SU-DHL-6 (cell line): ENCODE results near the gene ARHGEF37.

ENCODE experiments used
- H2AFZ ChIP-seq: fragments of 200-600 bp; sonication (generic); 2 replicates; pipeline ENCODE4 v1.6.1; 2014; ENCODE audit warnings: low read depth, mild to moderate bottlenecking, moderate library complexity, mixed read lengths, antibody characterized with exemption, low read length; ENCODE audit not compliant: severe bottlenecking
- H3F3A ChIP-seq: fragments of 200-600 bp; shearing (Covaris generic); 2 replicates; pipeline ENCODE4 v1.6.0; 2016; ENCODE audit warnings: antibody characterized with exemption, mild to moderate bottlenecking; ENCODE audit not compliant: insufficient read depth
- H3K27ac ChIP-seq: fragments of 200-600 bp; sonication (generic); 2 replicates; pipeline ENCODE4 v1.5.1; 2016; ENCODE audit warnings: low read depth, mild to moderate bottlenecking, low read length, moderate library complexity, mixed read lengths
- H3K27me3 ChIP-seq: fragments of 200-600 bp; sonication (generic), shearing (Covaris generic); 2 replicates; pipeline ENCODE4 v1.6.0; 2014; ENCODE audit warnings: mild to moderate bottlenecking, low read length
- H3K36me3 ChIP-seq: fragments of 200-600 bp; sonication (generic); 2 replicates; pipeline ENCODE4 v1.6.1; 2014; ENCODE audit warnings: mild to moderate bottlenecking, low read length, mixed read lengths
- H3K4me2 ChIP-seq: fragments of 300-600, 200-600 bp; shearing (Covaris generic), sonication (generic); 2 replicates; pipeline ENCODE4 v1.6.0; 2014; ENCODE audit warnings: low read length, low read depth, mild to moderate bottlenecking; ENCODE audit not compliant: poor library complexity, severe bottlenecking
- H3K4me3 ChIP-seq: fragments of 200-600 bp; sonication (generic); 2 replicates; pipeline ENCODE4 v1.5.1; 2014; ENCODE audit warnings: antibody characterized with exemption, low read length, mild to moderate bottlenecking, mixed read lengths; ENCODE audit not compliant: insufficient read depth, poor library complexity, severe bottlenecking
- H3K79me2 ChIP-seq: fragments of 200-600 bp; sonication (generic); 2 replicates; pipeline ENCODE4 v1.6.1; 2014; ENCODE audit warnings: mild to moderate bottlenecking, low read length, moderate library complexity; ENCODE audit not compliant: insufficient read depth
- H3K9ac ChIP-seq: fragments of 200-600 bp; sonication (generic); 2 replicates; pipeline ENCODE4 v1.7.0; 2014; ENCODE audit warnings: mild to moderate bottlenecking, low read length
- H3K9me2 ChIP-seq: fragments of 200-600 bp; sonication (generic); replicated peaks from 2 replicates; pipeline ENCODE4 v1.6.1; 2014; ENCODE audit warnings: low read length; ENCODE audit not compliant: insufficient read depth
- H3K9me3 ChIP-seq: fragments of 200-600 bp; sonication (generic); 2 replicates; pipeline ENCODE4 v1.6.1; 2014; ENCODE audit warnings: low read length, mixed read lengths; ENCODE audit not compliant: insufficient read depth
- H4K20me1 ChIP-seq: fragments of 200-600 bp; sonication (generic); 2 replicates; pipeline ENCODE4 v1.6.1; 2014; ENCODE audit warnings: low read depth, mild to moderate bottlenecking, antibody characterized with exemption, low read length, moderate library complexity, mixed read lengths
- CTCF ChIP-seq: fragments of 200-600 bp; sonication (generic); IDR thresholded peaks from one replicate; pipeline ENCODE4 v1.5.1; 2017; ENCODE audit warnings: antibody characterized with exemption, mild to moderate bottlenecking, low read length, moderate library complexity; ENCODE audit not compliant: insufficient read depth, poor library complexity, severe bottlenecking
- EZH2phosphoT487 ChIP-seq: fragments of 200-600 bp; sonication (generic), shearing (Covaris generic); conservative IDR thresholded peaks from 2 replicates; pipeline ENCODE4 v1.6.1; 2018; ENCODE audit warnings: mild to moderate bottlenecking, antibody characterized with exemption, low read length, moderate library complexity, mixed read lengths

ARHGEF37 gene

GRCh38 chr5:149576021-149576420, 5.3 kb upstream of the ARHGEF37 start:
- no peaks in the 10 kb centered on the region for H3K9me3 ChIP-seq
- no peaks in the 10 kb centered on the region for H4K20me1 ChIP-seq
- H3K4me3 ChIP-seq = no peak overlapping the region
- no peak overlapping the region for H3K4me2 ChIP-seq
- no peak overlapping the region for H3K27ac ChIP-seq
- no peak overlapping the region for H2AFZ ChIP-seq
- H3K9me2 ChIP-seq = no peaks in the 10 kb centered on the region
- no peaks in the 10 kb centered on the region for H3K27me3 ChIP-seq
- no peaks in the 10 kb centered on the region for H3F3A ChIP-seq
- no peak overlapping the region for H3K9ac ChIP-seq
- H3K36me3 ChIP-seq = no peaks in the 10 kb centered on the region
- H3K79me2 ChIP-seq = no peaks in the 10 kb centered on the region
- TF ChIP-seq EZH2phosphoT487 (no peak), CTCF (no peak)

- Histone ChIP-seq H2AFZ (no peak overlapping the region), H3K9me2 (no peaks in the 10 kb centered on the region), H3K4me2 (no peak overlapping the region)
These were observed 2.4 kb upstream of the ARHGEF37 start for GRCh38 chr5:149578896-149579295.

GRCh38 chr5:149580808-149581191, 498 bp upstream of the ARHGEF37 start:
- H3K9me2 ChIP-seq = no peaks in the 10 kb centered on the region
- TF ChIP-seq CTCF (no peak), EZH2phosphoT487 (no peak)
- H4K20me1 ChIP-seq = no peaks in the 10 kb centered on the region
- no peak overlapping the region for H3K27ac ChIP-seq
- H3K9ac ChIP-seq = no peak overlapping the region
- H3K9me3 ChIP-seq = no peaks in the 10 kb centered on the region
- H3K4me3 ChIP-seq = no peak overlapping the region
- no peaks in the 10 kb centered on the region for H3K36me3 ChIP-seq
- H3K79me2 ChIP-seq = no peaks in the 10 kb centered on the region
- no peaks in the 10 kb centered on the region for H3F3A ChIP-seq
- no peaks in the 10 kb centered on the region for H3K27me3 ChIP-seq
- H3K4me2 ChIP-seq = peak overlapping the region; percentile 26
- peak overlapping the region; percentile 30 for H2AFZ ChIP-seq

More at GRCh38 chr5:149578896-149579295, 2.4 kb upstream of the ARHGEF37 start:
- no peak overlapping the region for H3K9ac ChIP-seq
- H3F3A ChIP-seq = no peaks in the 10 kb centered on the region
- H3K27me3 ChIP-seq = no peaks in the 10 kb centered on the region
- no peaks in the 10 kb centered on the region for H3K9me3 ChIP-seq
- H3K79me2 ChIP-seq = no peaks in the 10 kb centered on the region
- H3K4me3 ChIP-seq = no peak overlapping the region
- no peak for TF ChIP-seq CTCF
- no peak for TF ChIP-seq EZH2phosphoT487
- H3K36me3 ChIP-seq = no peaks in the 10 kb centered on the region
- H3K27ac ChIP-seq = no peak overlapping the region
- H4K20me1 ChIP-seq = no peaks in the 10 kb centered on the region
